Measurements from ENCODE around the gene FSD1. TPM values are rescaled to one million over a fixed set of nuclear protein-coding genes. Genes with fewer than 3 reads are reported as not detected.
A peak's percentile ranks its signal among the peaks of the same experiment; 100 is the strongest.
"Not testable (repeated sequence)": the region's sequence is repeated elsewhere in the genome, so short reads cannot be mapped to it uniquely, and the experiment has no call there.

The FSD1 gene
- total RNA-seq, 1 donor from 2014 or later: not detected

GRCh38 chr19:4305659-4306058 lies 1.3 kb downstream of the FSD1 start:
- no peak for DNase-seq (ENCODE audit: missing footprints)
- ATAC-seq: no peak
- intact Hi-C loops (cut with DNase I): no loop called here

- no peak for ATAC-seq
- no peak for DNase-seq (ENCODE audit: missing footprints)
- intact Hi-C loops (cut with DNase I): no loop called here
These were observed 6.1 kb downstream of the FSD1 start for GRCh38 chr19:4310247-4311121.

- no peak for ATAC-seq
- intact Hi-C loops (cut with DNase I): no loop called here
- DNase-seq (ENCODE audit: missing footprints): no peak
These were observed 9.6 kb downstream of the FSD1 start for GRCh38 chr19:4313847-4314490.

GRCh38 chr19:4316956-4317355 lies 12.6 kb downstream of the FSD1 start:
- DNase-seq (ENCODE audit: missing footprints): no peak
- no peak for ATAC-seq
- intact Hi-C loops (cut with DNase I): no loop called here

GRCh38 chr19:4318460-4318859 lies 14.1 kb downstream of the FSD1 start:
- no peak for ATAC-seq
- intact Hi-C loops (cut with DNase I): no loop called here
- no peak for DNase-seq (ENCODE audit: missing footprints)

- DNase-seq (ENCODE audit: missing footprints) (no peak), ATAC-seq (no peak)
- intact Hi-C loops (cut with DNase I): no loop called here
These were observed 14.8 kb downstream of the FSD1 start for GRCh38 chr19:4319067-4319718.

- intact Hi-C loops (cut with DNase I): no loop called here
- no peak for ATAC-seq
These were observed 16.0 kb downstream of the FSD1 start for GRCh38 chr19:4320419-4320818.

GRCh38 chr19:4322942-4323665 lies 18.7 kb downstream of the FSD1 start:
- intact Hi-C loops (cut with DNase I): no loop called here
- ATAC-seq: no peak
- DNase-seq (ENCODE audit: missing footprints): no peak

More at GRCh38 chr19:4320419-4320818, 16.0 kb downstream of the FSD1 start:
- DNase-seq (ENCODE audit: missing footprints): no peak

- intact Hi-C loops (cut with DNase I): no loop called here
- DNase-seq (ENCODE audit: missing footprints) (no peak), ATAC-seq (no peak)
These were observed 19.3 kb downstream of the FSD1 start for GRCh38 chr19:4323692-4324091.

GRCh38 chr19:4324228-4324627 lies 19.8 kb downstream of the FSD1 start:
- ATAC-seq (no peak), DNase-seq (ENCODE audit: missing footprints) (no peak)
- intact Hi-C loops (cut with DNase I): no loop called here

GRCh38 chr19:4326215-4326836 lies 21.9 kb downstream of the FSD1 start:
- intact Hi-C loops (cut with DNase I): no loop called here
- no peak for ATAC-seq
- no peak for DNase-seq (ENCODE audit: missing footprints)

- no peak for ATAC-seq
- DNase-seq (ENCODE audit: missing footprints): no peak
- intact Hi-C loops (cut with DNase I): no loop called here
These were observed 22.4 kb downstream of the FSD1 start for GRCh38 chr19:4326837-4327251.

GRCh38 chr19:4327252-4327876 lies 23.0 kb downstream of the FSD1 start:
- intact Hi-C loops (cut with DNase I): no loop called here
- ATAC-seq (peak; percentile 40), DNase-seq (ENCODE audit: missing footprints) (peak; percentile 88)

- no peak for DNase-seq (ENCODE audit: missing footprints)
- intact Hi-C loops (cut with DNase I): loop anchor here (1.0 kb wide), 2 partner anchors 15 to 74 kb away; partner anchors contain the start of genes CHAF1A and MPND
- ATAC-seq: no peak
These were observed 23.5 kb downstream of the FSD1 start for GRCh38 chr19:4327877-4328242.

- peak; percentile 96 for DNase-seq (ENCODE audit: missing footprints)
- ATAC-seq: peak; percentile 94
- intact Hi-C loops (cut with DNase I): loop anchor here (1.0 kb wide), 2 partner anchors 15 to 74 kb away; partner anchors contain the start of genes CHAF1A and MPND
These were observed 24.0 kb downstream of the FSD1 start for GRCh38 chr19:4328243-4328990.

GRCh38 chr19:4328991-4329681 lies 24.7 kb downstream of the FSD1 start:
- not testable (repeated sequence) for ATAC-seq; DNase-seq (ENCODE audit: missing footprints)
- intact Hi-C loops (cut with DNase I): loop anchor here (1.0 kb wide), 2 partner anchors 14 to 73 kb away; partner anchors contain the start of genes CHAF1A and MPND

- ATAC-seq (no peak), DNase-seq (ENCODE audit: missing footprints) (no peak)
- intact Hi-C loops (cut with DNase I): no loop called here
These were observed 25.5 kb downstream of the FSD1 start for GRCh38 chr19:4329858-4330257.
